GM18502 (cell line): ENCODE results near the gene CEACAM8.
"Not testable (repeated sequence)": the region's sequence is repeated elsewhere in the genome, so short reads cannot be mapped to it uniquely, and the experiment has no call there.

ENCODE experiments used
- ATAC-seq: cut with Tn5 transposase; IDR thresholded peaks from one replicate; pipeline ENCODE4 v1.9.1; 2021; ENCODE audit warnings: mild to moderate bottlenecking; ENCODE audit not compliant: unreplicated experiment, poor library complexity

Gene CEACAM8

GRCh38 chr19:42547929-42548328, 46.8 kb downstream of the CEACAM8 start:
- ATAC-seq, result no peak

GRCh38 chr19:42546831-42547500, 47.8 kb downstream of the CEACAM8 start:
- no peak for ATAC-seq

- ATAC-seq, result no peak
These were observed 50.6 kb downstream of the CEACAM8 start for GRCh38 chr19:42544146-42544545.

DNA sequence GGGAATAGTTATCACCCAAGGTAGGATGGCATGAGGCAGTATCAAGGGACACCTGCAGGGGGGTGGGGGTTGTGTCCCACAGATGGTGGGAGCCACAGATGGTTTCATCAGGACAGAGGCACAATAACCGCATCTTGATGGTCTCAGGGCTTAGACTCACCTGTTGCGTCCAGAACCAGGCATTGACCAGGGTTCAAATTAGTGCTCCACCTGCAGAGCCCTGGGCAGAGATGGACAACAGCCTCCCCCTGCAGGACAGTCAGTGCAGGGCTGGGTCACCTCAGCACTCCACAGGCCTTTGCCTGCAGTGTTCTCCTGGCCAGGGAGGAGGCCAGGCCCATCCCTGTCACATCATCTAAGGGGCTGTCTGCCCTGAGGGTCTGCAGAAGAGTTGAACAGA, 51.9 kb downstream of the CEACAM8 start:
- no peak for ATAC-seq

GRCh38 chr19:42540071-42540553, 54.6 kb downstream of the CEACAM8 start:
- ATAC-seq, result no peak

DNA sequence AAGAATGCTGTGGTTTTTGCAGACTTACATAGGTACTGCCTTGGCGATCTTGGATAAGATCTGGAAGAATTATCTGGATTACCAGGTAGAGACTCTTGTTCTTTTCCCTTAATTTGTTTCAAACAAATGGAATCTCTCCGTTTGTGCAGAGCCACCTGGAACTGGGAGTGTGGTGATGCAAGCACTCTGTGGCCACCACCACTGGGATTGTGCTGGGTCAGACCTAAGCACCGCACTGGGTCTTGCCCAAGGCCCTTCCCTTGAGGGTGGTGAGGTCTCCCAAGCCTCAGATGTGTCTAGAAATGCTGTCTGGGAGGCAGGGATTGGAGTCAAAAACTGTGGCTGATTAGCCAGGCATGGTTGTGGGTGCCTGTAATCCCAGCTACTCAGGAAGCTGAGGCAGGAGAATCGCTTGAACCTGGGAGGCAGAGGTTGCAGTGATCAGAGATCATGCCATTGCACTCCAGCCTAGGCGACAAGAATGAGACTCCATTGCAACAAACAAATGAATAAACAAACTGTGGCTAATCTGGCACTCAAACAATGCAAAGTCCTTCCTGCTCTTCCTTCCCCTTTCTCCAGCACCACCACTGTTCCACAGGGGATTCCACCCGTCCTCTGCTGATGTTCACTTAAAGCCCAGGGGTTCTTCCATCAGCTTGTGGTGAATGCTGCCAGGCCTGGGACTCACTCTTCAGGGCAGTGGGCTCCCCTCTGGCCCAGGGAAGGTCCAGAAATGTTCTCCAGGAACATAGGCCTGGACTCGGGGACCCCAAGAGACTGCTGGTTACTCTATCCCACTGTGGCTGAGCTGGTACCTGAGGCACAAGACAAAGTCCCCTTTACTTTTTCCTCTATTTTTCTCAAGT, 55.6 kb downstream of the CEACAM8 start:
- ATAC-seq, result no peak

DNA sequence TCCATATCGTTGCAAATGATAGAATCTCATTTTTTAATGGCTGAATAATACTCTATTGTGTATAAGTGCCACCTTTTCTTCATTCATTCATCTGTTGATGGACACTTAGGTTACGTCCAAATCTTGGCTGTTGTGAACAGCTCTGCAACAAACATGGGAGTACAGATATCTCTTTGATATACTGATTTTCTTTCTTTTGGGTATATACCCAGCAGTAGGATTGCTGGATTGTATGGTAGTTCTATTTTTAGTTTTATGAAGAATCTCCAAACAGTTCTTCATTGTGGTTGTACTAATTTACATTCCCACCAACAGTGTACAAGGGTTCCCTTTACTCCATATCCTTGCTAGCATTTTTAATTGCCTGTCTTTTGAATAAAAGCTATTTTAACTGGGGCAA, 59.4 kb downstream of the CEACAM8 start:
- not testable (repeated sequence) for ATAC-seq

- ATAC-seq, result no peak
These were observed 60.3 kb downstream of the CEACAM8 start for GRCh38 chr19:42534391-42534790.

- no peak for ATAC-seq
These were observed 61.8 kb downstream of the CEACAM8 start for GRCh38 chr19:42532891-42533290.

GRCh38 chr19:42531313-42531712, 63.4 kb downstream of the CEACAM8 start:
- no peak for ATAC-seq
